Right hindlimb (tissue), 1 donor: ENCODE measurements around the gene FBXO31.

Source experiments
- DNase-seq: peaks from one replicate; pipeline ENCODE4 v3.0.0-alpha.2; 2018

The FBXO31 gene

GRCh38 chr16:87305505-87306391 lies 77.8 kb downstream of the FBXO31 start:
- no peak for DNase-seq

GRCh38 chr16:87304951-87305350 lies 78.6 kb downstream of the FBXO31 start:
- no peak for DNase-seq

- no peak for DNase-seq
Observed at GRCh38 chr16:87303962-87304521, 79.5 kb downstream of the FBXO31 start.

- no peak for DNase-seq
Observed at GRCh38 chr16:87303431-87303930, 80.1 kb downstream of the FBXO31 start.

GRCh38 chr16:87298857-87299465 lies 84.6 kb downstream of the FBXO31 start:
- DNase-seq = no peak

- DNase-seq = peak; percentile 37
Observed at GRCh38 chr16:87297918-87298631, 85.5 kb downstream of the FBXO31 start.

- no peak for DNase-seq
Observed at GRCh38 chr16:87297407-87297806, 86.2 kb downstream of the FBXO31 start.

- DNase-seq = no peak
Observed at GRCh38 chr16:87295661-87296531, 87.7 kb downstream of the FBXO31 start.

- DNase-seq = no peak
Observed at GRCh38 chr16:87295259-87295658, 88.3 kb downstream of the FBXO31 start.

GRCh38 chr16:87293990-87294389 lies 89.6 kb downstream of the FBXO31 start:
- DNase-seq = no peak

GRCh38 chr16:87291944-87292343 lies 91.6 kb downstream of the FBXO31 start:
- no peak for DNase-seq

GRCh38 chr16:87288753-87289362 lies 94.7 kb downstream of the FBXO31 start:
- DNase-seq = peak; percentile 48

- no peak for DNase-seq
Observed at GRCh38 chr16:87286839-87287626, 96.5 kb downstream of the FBXO31 start.

- DNase-seq = no peak
Observed at GRCh38 chr16:87284183-87284582, 99.4 kb downstream of the FBXO31 start.

GRCh38 chr16:87279094-87279658 lies 104.4 kb downstream of the FBXO31 start:
- DNase-seq = no peak

- DNase-seq = peak; percentile 90
Observed at GRCh38 chr16:87278191-87279093, 105.1 kb downstream of the FBXO31 start.
